ENCODE measurements around the gene FKBP3. TPM values are rescaled to one million over a fixed set of nuclear protein-coding genes. Genes with fewer than 3 reads are reported as not detected.

The FKBP3 gene
- total and polyA plus RNA-seq, 8 donors, result 11.0 to 65.3 (median 17.4) TPM

- H3K9me3 ChIP-seq, result no peaks in the 10 kb centered on the region
- TF ChIP-seq CTCF (IDR thresholded peaks at IDR 0.05), result no peak
- no peak overlapping the region for H3K4me3 ChIP-seq
- DNase-seq, result no peak
- H3K27ac ChIP-seq, result no peak overlapping the region
- intact Hi-C loops (cut with DNase I), result no loop called here
- H3K36me3 ChIP-seq, result no peaks in the 10 kb centered on the region
- no peak for FAIRE-seq
- peaks cover 0 to 12% (median 2%) of the 10 kb centered on the region in 3 donors for H3K4me1 ChIP-seq
- 88 to 97% methylated on average over 1 of the region's 1 CpG for WGBS, 2 donors
- H3K27me3 ChIP-seq, result no peaks in the 10 kb centered on the region
- no peak for ATAC-seq
Observed at GRCh38 chr14:45078323-45078722, 56.0 kb downstream of the FKBP3 start.

GRCh38 chr14:45073231-45073879 is 60.9 kb downstream of the FKBP3 start:
- DNase-seq, result no peak
- H3K9me3 ChIP-seq, result no peaks in the 10 kb centered on the region
- H3K4me1 ChIP-seq, result no peaks in the 10 kb centered on the region
- no peak overlapping the region for H3K27ac ChIP-seq
- WGBS, 2 donors, result 92 to 96% methylated on average over 5 of the region's 5 CpGs
- H3K4me3 ChIP-seq, result no peak overlapping the region
- no peaks in the 10 kb centered on the region for H3K27me3 ChIP-seq
- intact Hi-C loops (cut with DNase I), result no loop called here
- peak; percentile 13 for FAIRE-seq
- no peaks in the 10 kb centered on the region for H3K36me3 ChIP-seq
- ATAC-seq, result no peak
- no peak for TF ChIP-seq CTCF (IDR thresholded peaks at IDR 0.05)

GRCh38 chr14:45072126-45072525 is 62.2 kb downstream of the FKBP3 start:
- no peak for TF ChIP-seq CTCF (IDR thresholded peaks at IDR 0.05)
- ATAC-seq (no peak), DNase-seq (no peak), FAIRE-seq (no peak)
- H3K27me3 ChIP-seq, result no peaks in the 10 kb centered on the region
- H3K36me3 ChIP-seq, result no peaks in the 10 kb centered on the region
- no peaks in the 10 kb centered on the region for H3K9me3 ChIP-seq
- no peaks in the 10 kb centered on the region for H3K4me1 ChIP-seq
- intact Hi-C loops (cut with DNase I), result no loop called here
- 95 to 98% methylated on average over 6 of the region's 6 CpGs for WGBS, 2 donors
- no peak overlapping the region for H3K27ac ChIP-seq
- no peak overlapping the region for H3K4me3 ChIP-seq

GRCh38 chr14:45070215-45070614 is 64.1 kb downstream of the FKBP3 start:
- H3K9me3 ChIP-seq, result no peaks in the 10 kb centered on the region
- no peak for ATAC-seq
- H3K27me3 ChIP-seq, result no peaks in the 10 kb centered on the region
- 90 to 100% methylated on average over 1 of the region's 1 CpG for WGBS, 2 donors
- H3K36me3 ChIP-seq, result no peaks in the 10 kb centered on the region
- H3K27ac ChIP-seq, result no peak overlapping the region
- TF ChIP-seq CTCF (IDR thresholded peaks at IDR 0.05), result no peak
- FAIRE-seq, result no peak
- no peaks in the 10 kb centered on the region for H3K4me1 ChIP-seq
- no peak overlapping the region for H3K4me3 ChIP-seq
- no peak for DNase-seq
- intact Hi-C loops (cut with DNase I), result no loop called here

GRCh38 chr14:45068396-45068795 is 65.9 kb downstream of the FKBP3 start:
- ATAC-seq (no peak), DNase-seq (no peak), FAIRE-seq (no peak)
- Histone ChIP-seq H3K9me3 (no peaks in the 10 kb centered on the region), H3K4me1 (no peaks in the 10 kb centered on the region), H3K36me3 (no peaks in the 10 kb centered on the region), H3K27ac (no peak overlapping the region), H3K4me3 (no peak overlapping the region), H3K27me3 (no peaks in the 10 kb centered on the region)
- intact Hi-C loops (cut with DNase I), result no loop called here
- no peak for TF ChIP-seq CTCF (IDR thresholded peaks at IDR 0.05)
- 95 to 98% methylated on average over 3 of the region's 3 CpGs for WGBS, 2 donors

Data from pancreas (tissue), 10 donors.